Cerebellar nuclear complex (tissue), 1 donor: ENCODE results near the gene KANK3.
"Not testable (repeated sequence)": the region's sequence is repeated elsewhere in the genome, so short reads cannot be mapped to it uniquely, and the experiment has no call there.

ENCODE experiments used
- DNase-seq, 2 experiments: peaks; one replicate each; lab custom pipeline; 2025; lab: John Stamatoyannopoulos, UW

Gene KANK3

DNA sequence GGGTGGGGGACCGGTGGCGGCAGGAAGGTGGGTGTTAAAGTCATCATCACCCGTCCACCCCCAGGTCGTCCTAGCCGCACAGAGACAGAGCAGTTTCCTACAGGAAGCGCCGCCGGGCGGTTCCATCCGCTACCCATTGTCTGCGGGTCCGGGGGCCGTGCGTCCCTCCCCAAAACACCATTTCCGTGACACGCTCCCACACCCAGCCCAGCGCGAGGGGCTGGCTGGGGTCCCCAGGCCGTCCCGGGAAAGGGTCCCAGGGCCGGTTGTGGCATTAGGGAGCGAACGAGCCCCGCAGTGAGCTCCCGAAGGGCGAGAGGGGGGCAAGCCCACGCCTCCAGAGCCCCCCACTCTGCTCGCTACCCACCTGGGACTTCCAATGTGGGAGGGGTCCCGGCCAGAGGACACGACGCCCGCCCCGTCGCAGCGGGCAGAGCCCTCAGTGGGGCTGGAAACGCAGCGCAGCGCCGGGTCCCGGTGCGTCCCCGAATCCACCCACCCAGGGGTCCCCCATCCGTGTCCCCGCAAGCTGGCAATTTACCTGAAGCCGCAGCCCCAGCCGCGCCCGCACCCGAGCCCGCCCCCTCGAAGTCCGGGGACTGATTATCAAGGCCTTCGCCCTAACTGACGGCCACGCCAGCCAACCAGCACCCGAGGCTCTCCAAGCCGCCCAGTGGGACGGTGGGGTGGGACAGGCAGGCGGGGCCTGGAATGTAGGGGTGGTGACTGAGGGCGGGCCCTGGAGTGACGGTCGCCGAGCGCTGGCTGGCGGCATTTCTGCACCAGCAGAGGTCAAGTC, at the start of gene KANK3:
KANK3 (minus strand) TSS at position 579 of the 799 bp plus-strand sequence. CDS start 5,434 bp downstream, outside the sequence.
- no peak for DNase-seq

DNA sequence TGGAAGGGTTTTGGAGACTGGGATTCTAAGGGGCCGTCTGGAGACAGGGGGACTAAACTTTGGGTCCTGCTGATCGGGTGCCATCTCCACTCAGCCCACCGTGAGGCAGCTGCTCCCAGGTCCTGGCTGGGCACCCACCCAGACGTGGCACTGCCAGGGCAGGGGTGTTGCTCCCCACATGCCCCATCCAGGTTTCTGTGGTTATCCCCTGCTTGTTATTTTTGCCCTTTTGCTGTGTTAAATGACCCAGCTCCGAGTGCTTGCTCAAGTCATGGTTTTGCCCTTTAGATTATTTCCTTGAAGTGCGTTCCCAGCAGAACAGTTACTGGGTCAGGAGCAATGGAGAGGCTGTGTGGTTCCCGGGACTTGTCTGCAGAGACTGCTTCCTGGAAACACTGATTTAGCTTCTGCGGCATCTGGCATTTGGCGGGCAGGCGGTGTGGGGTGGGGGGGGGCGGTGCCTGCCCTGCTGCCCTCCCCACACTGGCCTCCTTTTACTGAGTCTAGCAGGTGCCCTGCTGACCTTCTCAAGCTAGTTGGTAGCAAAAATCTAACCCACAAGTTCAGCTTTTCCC, 49.0 kb upstream of the KANK3 start:
- DNase-seq = no peak

DNA sequence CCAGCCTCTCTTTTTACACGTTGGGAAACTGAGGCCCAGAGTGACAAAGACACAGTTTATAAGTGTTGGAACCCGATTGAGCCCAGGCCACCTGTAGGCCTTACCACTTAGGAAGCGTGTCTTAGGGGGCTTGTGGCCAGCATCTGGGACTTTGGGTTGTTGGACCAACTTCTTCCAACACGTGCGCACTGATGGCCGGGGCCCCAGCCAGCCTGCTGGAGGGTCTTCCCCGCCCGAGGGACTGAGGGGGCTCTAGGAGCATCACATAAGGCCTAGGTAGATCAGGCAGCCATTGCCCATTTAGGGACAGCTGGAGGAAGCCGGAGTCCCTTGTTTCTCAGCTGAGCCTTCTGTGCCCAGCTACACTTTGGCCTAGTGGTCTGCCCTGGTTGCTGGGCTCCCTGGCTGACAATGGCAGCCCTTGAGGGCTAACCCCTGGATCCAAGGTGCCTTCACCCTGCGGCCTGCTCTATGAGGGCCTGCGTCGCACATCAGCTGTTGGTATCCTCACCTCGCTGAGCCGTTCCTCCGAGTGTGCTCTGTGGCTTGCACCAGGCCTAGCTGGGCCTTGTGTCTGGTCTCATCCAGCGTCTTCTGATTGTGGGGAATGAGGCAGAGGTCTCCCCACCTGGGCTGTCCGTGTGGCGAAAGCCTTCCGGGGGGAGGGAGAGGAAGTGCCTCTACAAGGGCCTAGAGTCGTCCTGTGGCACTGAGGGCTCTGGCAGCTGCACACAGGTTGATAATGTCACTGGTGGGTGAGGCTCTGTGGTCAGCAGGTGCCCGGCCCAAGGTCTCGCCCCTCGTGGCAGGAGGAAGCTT, 48.3 kb upstream of the KANK3 start:
- DNase-seq = no peak

DNA sequence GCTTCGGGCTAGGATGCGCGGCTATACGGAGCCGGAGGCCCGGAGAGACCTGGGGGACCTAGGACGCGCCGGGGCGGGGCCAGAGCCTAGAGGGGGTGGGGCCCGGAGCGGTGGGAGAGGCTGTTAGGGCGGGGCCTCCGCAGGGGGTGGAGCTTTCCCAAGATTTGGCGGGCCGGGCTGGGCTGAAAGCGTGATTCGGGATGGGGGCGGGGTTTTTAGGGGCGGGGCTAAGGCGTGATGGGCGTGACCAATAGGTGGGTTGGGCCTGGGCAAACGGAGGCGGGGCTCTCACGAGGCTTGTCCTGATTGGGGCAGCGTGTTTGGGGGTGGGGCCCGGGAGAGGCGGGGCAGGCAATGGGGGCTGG, 47.5 kb upstream of the KANK3 start:
- DNase-seq = peak in 1 of 2 experiments; percentile 29

DNA sequence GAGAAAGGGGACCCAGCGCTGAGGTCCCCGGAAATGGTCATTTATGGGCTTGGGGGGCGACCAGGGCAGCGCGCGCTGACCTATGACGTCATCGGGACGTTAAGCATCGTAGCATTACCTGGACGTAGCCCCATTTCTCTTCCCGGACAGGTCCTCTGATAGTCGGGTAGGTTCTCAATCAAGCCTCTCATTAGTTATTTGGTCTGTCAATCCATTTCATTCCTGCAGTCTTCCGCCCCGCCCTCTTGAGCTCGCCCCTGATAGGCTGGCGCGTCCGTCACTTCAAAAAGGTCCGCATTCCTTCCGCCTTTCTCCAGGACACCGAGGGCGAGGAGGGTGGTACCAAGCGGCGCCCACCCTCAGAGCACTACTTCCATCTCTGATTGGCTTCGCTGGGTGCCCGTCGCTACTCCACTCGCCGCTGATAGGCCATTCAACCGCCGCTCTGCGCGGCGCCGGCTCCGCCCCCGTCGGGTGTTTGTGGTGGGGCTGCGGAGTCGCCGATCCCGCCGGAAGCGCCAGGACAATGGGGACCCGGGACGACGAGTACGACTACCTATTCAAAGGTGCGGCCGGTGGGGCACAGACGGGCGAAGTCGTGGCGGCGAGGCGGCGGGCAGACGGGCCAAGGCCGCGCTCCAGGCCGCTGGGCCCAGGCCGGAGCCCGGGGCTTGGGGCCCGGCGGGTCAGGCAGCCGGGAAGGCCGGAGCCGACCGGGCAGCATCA, 47.0 kb upstream of the KANK3 start, which contains the start of gene RAB11B:
RAB11B (plus strand) TSS at position 470 of the 726 bp plus-strand sequence; CDS start at position 527, 57 bp downstream.
- DNase-seq = peak; percentile 99 to 100

DNA sequence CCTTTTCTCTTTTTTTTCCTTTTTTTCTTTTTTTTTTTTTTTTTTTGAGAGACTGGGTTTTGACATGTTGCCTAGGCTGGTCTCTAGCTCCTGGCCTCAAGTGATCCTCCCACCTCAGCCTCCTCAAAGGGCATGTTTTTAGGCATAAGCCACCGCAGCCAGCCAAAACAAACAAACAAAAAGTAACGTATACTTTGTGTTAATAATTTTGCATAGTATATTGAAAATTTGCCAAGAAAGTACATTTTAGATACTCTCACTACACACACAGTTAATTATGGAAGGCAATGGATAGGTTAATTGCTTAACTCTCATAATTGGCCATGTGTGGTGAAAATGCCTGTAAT, 45.5 kb upstream of the KANK3 start:
- DNase-seq = no peak

DNA sequence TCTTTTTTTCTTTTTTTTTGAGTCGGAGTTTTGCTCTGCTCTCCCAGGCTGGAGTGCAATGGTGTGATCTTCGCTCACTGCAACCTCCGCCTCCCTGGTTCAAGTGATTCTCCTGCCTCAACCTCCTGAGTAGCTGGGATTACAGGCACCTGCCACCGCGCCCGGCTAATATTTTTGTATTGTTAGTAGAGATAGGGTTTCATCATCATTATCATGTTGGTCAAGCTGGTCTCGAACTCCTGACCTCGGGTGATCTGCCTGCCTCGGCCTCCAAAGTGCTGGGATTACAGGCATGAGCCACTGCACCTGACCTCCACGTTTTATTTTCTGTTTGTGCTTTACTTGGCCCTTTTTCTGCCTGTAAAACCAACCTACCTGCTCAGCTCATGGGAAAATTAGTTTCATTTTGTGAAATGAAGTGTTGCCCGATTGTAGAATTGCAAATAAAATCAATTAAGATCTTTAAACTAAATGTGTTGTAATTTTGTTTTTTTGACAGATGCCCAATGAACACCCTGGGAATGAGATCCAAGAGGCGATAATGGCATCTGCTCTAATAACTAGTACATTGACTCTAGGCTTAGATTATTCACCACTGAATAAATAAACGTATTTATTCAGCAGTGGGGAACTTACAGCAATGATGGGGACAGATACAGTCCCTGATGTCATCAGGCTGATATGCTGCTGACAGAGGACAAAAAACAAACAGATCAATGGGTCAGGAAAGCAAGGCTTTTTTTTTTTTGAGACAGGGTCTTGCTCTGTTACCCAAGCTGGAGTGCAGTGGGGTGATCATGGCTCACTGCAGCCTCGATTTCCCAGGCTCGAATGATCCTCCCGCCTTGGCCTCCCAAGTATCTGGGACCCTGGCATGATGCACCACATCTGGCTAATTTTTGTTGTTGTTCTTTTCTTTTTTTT, 44.9 kb upstream of the KANK3 start:
- DNase-seq = no peak

DNA sequence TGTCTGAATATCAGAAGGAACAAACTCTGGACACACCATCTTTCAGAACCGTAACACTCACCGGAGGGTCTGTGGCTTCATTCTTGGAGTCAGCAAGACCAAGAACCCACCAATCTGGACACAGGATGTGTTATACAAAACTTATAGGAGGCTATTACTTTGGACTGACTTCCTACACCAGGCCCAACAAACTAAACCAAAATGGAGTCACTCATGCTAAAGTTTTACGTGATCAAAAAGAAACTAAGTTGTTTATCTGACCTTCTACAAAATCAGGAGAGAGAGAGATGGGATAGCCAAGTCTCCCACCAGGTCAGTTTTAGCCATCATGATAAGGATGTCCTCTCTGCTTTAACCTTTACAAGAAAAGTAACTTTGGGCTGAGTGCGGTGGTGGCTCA, 43.9 kb upstream of the KANK3 start:
- DNase-seq = no peak

DNA sequence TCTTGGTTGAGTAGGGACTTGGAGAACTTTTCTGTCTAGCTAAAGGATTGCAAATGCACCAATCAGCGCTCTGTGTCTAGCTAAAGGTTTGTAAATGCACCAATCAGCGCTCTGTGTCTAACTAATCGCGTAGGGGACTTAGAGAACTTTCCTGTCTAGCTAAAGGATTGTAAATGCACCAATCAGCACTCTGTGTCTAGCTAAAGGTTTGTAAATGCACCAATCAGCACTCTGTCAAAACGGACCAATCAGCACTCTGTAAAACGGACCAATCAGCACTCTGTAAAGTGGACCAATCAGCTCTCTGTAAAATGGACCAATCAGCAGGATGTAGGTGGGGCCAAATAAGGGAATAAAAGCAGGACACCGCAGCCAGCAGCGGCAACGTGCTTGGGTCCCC, 43.4 kb upstream of the KANK3 start:
- not testable (repeated sequence) for DNase-seq

DNA sequence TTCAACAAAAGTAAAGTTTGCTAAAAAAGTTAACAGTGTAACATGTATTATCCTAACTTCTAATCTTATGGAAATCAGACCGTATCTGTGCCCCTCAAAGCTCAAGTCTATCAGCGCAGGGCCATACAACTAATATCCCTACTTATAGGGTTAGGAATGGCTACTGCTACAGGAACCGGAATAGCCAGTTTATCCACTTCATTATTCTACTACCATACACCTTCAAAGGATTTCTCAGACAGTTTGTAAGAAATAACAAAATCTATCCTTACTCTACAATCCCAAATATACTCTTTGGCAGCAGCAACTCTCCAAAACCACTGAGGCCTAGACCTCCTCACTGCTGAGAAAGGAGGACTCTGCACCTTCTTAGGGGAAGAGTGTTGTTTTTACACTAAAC, 42.5 kb upstream of the KANK3 start:
- not testable (repeated sequence) for DNase-seq

DNA sequence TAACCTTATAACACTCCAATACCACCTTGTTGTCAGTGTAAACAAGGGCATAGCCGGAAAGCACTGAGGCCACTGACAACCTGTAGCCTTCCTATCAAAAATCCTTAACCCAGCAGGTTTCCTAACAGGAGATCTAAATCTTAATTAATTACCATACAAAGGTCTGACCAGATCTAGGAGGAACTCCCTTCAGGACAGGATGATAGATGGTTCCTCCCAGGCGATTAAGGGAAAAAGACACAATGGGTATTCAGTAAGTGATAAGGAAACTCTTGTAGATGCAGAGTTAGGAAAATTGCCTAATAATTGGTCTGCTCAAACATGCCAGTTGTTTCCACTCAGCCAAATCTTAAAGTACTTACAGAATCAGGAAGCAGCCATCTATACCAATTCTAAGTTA, 42.0 kb upstream of the KANK3 start:
- DNase-seq = not testable (repeated sequence)

DNA sequence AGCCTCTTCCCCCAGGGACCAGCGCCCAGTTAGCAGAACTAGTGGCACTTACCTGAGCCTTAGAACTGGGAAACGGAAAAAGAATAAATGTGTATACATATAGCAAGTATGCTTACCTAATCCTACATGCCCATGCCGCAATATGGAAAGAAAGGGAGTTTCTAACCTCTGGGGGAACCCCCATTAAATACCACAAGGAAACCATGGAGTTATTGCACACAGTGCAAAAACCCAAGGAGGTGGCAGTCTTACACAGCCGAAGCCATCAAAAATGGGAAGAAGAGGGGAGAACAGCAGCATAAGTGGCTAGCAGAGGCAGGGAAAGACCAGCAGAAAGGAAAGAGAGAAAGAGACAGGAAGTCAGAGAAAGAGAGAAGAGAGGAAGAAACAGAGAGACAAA, 41.5 kb upstream of the KANK3 start:
- DNase-seq = not testable (repeated sequence)

DNA sequence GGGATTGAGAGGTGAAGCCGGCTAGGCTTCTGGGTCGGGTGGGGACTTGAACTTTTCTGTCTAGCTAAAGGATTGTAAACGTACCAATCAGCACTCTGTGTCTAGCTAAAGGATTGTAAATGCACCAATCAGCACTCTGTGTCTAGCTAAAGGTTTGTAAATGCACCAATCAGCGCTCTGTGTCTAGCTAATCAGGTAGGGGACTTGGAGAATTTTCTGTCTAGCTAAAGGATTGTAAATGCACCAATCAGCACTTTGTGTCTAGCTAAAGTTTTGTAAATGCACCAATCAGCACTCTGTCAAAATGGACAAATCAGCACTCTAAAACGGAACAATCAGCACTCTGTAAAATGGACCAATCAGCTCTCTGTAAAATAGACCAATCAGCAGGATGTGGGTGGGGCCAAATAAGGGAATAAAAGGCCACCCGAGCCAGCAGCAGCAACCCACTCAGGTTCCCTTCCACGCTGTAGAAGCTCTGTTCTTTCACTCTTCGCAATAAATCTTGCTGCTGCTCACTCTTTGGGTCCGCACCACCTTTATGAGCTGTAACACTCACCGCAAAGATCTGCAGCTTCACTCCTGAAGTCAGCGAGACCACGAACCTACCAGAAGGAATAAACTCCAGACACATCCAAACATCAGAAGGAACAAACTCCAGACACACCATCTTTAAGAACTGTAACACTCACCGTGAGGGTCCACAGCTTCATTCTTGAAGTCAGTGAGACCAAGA, 36.3 kb upstream of the KANK3 start:
- not testable (repeated sequence) for DNase-seq

DNA sequence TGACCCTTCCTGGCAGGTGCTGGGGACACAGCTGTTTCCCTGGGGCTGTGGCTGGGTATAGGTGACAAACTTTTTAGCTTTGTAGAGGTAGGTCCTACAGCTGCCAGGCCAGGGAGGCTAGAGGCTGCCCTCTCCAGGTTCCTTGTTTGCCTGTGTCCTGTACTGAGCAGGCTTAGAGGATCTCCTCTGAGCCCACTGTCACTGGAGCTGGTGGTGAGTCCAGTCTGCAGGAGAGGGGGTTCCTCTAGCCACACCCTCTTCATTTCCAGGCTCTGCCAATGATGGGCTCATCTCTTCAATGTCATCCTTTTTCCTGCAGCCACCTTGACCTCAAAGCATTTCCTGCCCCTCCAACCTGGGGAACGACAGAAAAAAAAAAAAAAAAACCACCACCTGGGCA, 34.5 kb upstream of the KANK3 start:
- no peak for DNase-seq

DNA sequence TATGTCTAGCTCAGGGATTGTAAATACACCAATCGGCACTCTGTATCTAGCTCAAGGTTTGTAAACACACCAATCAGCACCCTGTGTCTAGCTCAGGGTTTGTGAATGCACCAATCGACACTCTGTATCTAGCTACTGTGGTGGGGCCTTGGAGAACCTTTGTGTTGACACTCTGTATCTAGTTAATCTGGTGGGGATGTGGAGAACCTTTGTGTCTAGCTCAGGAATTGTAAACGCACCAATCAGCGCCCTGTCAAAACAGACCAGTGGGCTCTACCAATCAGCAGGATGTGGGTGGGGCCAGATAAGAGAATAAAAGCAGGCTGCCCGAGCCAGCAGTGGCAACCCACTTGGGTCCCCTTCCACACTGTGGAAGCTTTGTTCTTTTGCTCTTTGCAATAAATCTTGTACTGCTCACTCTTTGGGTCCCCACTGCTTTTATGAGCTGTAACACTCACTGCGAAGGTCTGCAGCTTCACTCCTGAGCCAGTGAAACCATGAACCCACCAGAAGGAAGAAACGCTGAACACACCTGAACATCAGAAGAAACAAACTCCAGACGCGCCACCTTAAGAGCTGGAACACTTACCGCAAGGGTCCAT, 33.4 kb upstream of the KANK3 start:
- DNase-seq = not testable (repeated sequence)

DNA sequence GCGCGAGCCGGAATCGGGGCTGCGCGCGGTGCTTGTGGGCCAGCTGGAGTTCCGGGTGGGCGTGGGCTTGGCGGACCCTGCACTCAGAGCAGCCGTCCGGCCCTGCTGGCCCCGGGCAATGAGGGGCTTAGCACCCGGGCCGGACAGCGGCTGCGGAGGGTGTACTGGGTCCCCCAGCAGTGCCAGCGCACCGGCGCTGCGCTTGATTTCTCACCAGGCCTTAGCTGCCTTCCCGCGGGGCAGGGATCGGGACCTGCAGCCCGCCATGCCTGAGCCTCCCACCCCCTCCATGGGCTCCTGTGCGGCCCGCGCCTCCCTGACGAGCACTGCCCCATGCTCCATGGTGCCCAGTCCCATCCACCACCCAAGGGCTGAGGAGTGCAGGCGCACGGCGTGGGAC, 32.7 kb upstream of the KANK3 start:
- DNase-seq = not testable (repeated sequence)

DNA sequence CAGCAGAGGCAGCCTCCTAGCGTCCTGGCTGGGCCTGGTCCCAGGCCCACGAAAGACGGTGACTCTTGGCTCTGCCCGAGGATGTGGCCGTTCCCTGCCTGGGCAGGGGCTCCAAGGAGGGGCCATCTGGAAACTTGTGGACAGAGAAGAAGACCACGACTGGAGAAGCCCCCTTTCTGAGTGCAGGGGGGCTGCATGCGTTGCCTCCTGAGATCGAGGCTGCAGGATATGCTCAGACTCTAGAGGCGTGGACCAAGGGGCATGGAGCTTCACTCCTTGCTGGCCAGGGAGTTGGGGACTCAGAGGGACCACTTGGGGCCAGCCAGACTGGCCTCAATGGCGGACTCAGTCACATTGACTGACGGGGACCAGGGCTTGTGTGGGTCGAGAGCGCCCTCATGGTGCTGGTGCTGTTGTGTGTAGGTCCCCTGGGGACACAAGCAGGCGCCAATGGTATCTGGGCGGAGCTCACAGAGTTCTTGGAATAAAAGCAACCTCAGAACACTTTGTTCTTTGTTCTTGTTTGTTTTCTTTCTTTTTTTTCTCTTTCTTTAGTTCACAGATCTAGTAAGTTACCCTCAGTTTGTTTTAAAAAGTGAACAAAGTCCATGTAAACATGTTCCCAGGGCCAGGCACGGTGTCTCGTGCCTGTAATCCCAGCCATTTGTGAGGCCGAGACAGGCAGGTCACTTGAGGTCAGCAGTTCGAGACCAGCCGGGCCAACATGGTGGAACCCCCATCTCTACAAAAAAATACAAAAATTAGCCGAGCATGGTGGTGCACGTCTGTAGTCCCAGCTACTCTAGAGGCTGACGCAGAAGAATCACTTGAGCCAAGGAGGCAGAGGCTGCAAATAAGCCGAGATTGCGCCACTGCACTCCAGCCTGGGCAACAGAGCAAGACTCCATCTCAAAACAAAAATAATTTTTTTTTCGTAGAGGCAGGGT, 31.1 kb upstream of the KANK3 start:
- no peak for DNase-seq

DNA sequence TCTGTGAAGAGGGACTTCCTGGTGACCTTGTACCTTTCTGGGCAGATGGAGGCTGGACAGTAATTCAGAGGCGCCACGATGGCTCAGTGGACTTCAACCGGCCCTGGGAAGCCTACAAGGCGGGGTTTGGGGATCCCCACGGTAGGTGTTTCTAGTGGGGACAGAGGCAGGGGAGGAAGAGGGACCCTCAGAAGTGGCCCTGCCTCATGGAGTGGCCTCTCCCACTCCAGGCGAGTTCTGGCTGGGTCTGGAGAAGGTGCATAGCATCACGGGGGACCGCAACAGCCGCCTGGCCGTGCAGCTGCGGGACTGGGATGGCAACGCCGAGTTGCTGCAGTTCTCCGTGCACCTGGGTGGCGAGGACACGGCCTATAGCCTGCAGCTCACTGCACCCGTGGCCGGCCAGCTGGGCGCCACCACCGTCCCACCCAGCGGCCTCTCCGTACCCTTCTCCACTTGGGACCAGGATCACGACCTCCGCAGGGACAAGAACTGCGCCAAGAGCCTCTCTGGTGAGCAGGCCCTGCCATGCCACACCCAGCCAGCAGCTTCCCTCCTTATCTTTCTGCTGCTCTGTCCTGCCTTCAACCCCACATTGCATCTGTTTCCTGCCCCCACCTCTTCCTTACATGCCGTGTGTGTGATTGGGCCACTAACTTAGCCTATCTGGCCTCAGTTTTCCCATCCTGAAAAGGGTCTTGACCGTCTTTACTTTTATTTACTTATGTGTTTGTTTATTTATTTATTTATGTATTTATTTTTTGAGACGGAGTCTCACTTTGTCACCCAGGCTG, 28.1 kb upstream of the KANK3 start:
- no peak for DNase-seq
